Stimulated activated CD4-positive, alpha-beta T cell treated with anti-CD3 and anti-CD28 coated beads, Interleukin-4, amount 100 ng/mL, for 1 hour (primary cell): ENCODE data around the gene SPTLC3.

Experiments used
- DNase-seq: peaks from one replicate; pipeline ENCODE4 v3.0.0-alpha.2; 2020

Gene SPTLC3

GRCh38 chr20:13142143-13142542, 133.4 kb downstream of the SPTLC3 start:
- no peak for DNase-seq

DNA sequence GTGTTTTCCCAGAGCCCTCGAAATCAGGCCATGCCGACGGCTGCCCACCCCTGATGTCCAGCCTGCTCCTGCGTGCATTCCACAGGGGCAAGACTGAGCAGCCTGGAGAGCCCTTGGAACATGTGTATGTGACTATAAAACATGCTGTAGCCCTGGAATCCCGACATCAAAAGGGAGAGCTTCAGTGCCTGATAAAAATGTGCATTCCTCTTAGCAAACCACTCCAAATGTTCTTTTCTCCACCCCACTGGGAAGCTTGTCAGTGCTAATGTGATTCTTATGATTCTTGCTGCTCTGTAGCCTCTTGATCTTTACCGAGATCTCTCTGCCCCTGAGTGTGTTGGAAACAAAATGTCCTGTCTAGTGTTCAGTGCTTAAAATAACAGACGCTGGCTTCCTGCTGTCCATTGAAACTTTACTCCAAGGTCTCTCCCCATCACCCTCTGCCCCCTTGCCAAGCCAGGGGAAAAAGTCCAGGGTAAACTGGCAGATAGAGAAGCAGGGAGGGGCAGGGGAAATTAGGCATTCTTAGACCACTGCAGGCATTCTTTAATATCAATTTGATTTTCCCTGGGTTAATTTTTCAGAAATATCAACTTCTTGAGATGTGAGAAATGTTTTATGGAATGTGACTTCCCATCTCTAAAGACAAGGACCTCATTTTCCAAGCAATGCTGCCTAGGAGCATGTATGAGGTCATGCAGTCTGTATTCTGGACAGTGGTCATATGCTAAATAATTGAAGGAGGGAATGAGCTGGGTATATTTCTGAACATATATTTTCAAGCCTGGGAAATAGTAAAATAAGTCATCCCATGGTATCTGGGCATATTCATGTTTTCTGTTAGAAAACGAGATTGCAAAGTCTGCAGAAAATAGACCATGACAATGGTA, 138.5 kb downstream of the SPTLC3 start:
- no peak for DNase-seq

- no peak for DNase-seq
Measured at GRCh38 chr20:13147971-13148370, 139.2 kb downstream of the SPTLC3 start.

DNA sequence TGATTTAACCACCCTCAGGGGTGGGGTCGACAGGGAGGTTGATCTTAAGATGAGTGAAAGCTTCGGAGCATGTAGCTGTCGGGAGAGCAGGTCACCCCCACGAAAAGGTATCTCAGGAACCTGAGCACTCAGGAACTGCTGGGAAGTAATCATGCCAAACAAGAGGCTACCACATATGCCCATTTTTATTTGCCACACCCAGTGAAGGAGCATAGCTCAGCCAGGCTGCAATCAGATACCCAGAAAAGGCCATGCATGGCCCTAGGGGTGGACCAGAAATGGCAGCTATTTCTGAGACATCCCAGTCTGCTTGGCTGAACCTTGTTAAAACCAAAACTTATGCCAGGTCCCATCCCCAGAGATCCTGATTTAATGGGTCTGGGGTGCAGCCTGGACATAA, 139.6 kb downstream of the SPTLC3 start:
- DNase-seq: no peak

DNA sequence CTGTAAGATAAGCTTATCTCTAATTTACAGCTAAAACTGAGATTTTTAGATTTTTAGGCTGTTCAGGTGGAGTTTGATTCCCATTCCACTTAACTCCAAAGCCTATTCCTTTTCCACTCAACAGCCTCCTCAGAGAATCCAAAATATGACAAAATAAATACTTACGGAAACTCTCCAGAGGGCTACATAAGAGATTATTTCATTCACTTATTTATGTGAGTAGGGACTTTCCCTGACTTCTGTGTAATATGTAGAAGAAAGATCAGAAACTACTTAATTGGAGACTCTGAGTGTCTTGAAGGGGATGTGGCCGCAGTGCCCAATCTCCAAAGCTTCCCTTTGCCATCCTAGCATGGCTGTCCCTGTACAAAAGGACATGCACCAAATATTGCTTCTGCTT, 140.2 kb downstream of the SPTLC3 start:
- no peak for DNase-seq

DNA sequence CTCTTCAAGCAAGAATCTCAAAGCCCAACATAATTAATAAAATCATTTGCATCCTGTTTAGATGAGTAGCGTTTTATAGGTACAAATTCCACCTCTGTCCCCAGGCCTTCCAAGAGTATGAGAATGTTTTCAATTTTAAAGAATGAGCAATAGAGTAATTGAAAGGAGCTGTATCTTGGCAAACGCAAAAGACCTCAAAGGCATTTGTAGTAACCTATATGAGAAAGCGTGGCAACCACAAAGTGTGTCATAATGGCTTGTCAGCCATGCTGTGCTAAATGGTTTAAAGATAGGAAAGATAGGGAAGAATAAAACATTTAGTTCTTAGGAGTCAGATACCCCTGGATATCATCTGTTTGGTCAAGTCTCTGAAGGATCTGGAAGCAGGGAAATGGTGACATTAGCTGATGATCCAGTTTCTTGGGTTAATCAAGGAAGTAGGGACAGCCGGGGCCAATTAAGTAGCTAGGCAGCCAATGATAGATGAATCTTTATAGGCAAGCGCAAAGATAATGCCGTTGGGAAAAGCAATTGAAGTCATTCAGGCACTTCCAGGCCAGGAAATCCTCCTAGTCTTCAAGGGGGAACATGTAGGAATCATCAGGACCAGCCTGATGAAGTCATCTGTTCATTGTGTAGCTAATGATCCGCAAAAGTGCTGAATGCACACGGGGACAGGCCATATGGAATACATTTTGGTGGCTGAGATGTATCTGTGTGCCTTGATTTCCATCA, 140.8 kb downstream of the SPTLC3 start:
- DNase-seq: no peak

DNA sequence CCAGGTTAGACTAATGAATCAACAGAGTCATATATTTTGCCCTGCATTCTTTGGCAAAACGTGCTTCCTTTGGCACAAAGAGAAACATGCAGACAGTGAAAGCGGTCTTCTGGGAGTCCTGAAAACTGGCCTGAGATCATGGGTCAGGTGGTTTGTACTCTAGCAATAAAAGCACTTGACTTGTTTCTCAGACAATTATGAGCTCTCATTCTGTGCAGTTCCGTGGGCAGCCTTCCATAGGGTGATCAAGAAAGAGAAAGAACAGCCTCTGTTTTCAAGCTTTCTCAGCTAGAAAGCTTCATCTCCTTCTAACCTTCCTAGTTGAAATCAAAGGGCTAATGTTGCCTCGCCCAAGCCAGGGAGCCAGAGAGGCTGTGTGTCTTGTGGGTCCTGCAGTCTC, 149.6 kb downstream of the SPTLC3 start:
- DNase-seq: no peak

DNA sequence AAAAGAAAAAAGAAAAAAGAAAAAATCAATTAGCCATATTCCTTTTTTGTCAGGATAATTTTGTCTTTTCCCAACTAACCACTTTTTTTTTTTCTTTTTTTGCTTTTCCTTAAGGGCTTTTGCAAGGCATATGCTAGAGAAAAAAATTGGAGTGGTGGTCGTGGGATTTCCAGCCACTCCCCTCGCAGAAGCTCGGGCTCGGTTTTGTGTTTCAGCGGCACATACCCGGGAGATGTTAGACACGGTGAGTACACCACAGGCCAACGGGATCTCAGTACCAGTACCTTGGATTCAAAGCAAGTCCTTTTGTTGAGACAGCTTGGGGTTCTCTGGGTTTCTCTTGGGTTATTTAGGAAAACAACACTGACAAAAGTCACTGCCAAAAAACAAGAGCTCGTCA, 151.1 kb downstream of the SPTLC3 start:
- DNase-seq: no peak

DNA sequence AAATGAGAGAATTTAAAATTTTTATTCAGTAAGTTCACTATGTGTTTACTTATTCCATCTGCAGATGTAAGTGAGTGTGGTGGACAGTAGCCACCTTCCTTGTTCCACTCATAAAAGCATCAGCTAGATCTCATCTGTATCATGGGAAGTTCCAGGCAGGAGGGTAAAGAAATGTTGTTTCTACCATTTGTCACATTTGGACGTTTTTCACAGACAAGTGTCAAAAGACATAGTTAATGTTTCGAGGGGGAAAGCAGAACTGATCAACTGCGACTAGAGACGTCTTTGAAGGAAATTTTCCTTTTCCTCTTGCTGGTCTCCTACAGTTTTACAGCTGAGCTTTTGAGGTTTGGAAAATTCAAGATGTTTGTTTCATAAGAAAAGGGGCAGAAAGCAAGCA, 156.4 kb downstream of the SPTLC3 start:
- DNase-seq: no peak

DNA sequence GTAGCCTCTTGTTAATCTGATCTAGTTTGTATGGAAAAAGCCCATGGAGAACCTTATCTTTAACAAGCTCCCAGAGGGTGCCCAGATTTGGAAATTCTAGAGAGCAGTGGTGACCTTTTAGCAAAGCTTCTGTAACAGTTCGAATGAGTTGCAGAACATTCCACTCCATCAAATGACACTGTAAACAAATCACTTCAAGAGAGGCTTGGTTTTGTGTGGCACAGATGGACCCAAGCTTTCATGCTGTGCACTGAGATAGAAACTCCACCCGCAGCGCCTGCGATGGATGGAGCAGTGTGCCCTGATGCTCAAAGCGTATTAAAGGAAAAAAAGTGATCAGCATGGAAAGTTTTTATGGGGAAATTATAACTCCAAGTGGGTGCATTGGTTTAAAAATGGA, 157.2 kb downstream of the SPTLC3 start:
- DNase-seq: no peak

- no peak for DNase-seq
Measured at GRCh38 chr20:13166437-13166836, 157.7 kb downstream of the SPTLC3 start.

- no peak for DNase-seq
Measured at GRCh38 chr20:13169086-13169485, 160.3 kb downstream of the SPTLC3 start.

GRCh38 chr20:13170771-13171170, 162.0 kb downstream of the SPTLC3 start:
- DNase-seq: no peak

GRCh38 chr20:13173201-13173600, 164.4 kb downstream of the SPTLC3 start:
- no peak for DNase-seq

GRCh38 chr20:13174402-13174801, 165.6 kb downstream of the SPTLC3 start:
- no peak for DNase-seq

- no peak for DNase-seq
Measured at GRCh38 chr20:13180986-13181889, 172.5 kb downstream of the SPTLC3 start.

DNA sequence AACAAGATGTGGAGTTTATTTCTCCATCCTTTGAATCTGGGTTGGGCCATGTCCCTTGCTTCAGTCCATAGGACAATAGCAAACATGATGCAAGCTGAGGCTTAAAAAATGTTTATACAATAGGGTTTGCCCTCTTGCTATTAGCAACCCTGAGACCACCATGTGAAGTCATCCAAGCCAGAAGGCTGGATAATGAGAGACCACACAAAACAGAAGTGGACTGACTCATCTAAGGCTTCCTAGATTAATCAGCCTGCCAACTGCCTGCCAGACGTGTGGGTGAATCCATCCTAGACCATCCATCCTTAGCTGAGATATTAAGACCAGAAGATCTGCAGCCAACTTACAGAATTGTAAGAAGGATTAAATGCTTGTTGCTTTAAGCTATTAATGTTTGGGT, 174.2 kb downstream of the SPTLC3 start:
- DNase-seq: no peak

GRCh38 chr20:13186043-13186774, 177.4 kb downstream of the SPTLC3 start:
- DNase-seq: no peak

- no peak for DNase-seq
Measured at GRCh38 chr20:13187899-13188298, 179.1 kb downstream of the SPTLC3 start.

GRCh38 chr20:13199279-13199678, 190.5 kb downstream of the SPTLC3 start:
- no peak for DNase-seq

DNA sequence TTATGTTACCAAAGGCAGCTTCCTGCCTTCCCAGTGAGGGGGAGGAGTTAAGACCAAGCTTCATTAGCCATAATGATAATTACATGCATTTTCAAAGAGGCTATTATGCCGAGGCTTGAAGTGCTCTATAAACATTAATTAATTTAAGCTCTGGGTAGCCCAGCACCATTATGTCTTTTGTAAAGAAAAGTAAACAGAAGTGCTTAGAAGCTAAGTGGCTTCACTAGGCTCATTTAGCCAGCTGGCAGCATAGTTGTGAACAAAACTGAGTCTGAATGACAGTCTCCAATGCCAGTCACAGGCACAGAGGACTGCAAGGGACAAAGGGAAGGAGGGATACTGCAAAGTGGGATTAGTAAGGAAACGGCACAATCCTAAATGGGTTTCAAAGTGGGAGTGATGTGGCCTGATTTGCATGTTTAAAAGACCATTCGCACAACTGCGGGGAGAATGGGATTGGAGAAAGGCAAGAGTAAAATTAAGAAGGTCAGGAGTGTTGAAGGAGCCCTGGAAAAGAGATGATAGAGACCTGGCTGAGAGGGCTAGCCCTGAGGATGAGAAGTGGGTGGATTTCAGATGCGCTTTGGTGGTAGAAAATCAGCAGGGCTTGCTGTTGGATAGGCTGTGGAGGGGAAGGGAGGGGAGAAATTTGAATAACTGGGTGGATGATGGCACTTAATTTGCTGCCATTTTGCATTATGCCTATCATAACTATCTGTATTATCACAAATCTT, 192.2 kb downstream of the SPTLC3 start:
- no peak for DNase-seq

- no peak for DNase-seq
Measured at GRCh38 chr20:13202565-13202964, 193.8 kb downstream of the SPTLC3 start.
